ENCODE results near the gene ASMTL. TPM values are rescaled to one million over a fixed set of nuclear protein-coding genes. Genes with fewer than 3 reads are reported as not detected.

ASMTL gene
- total RNA-seq, 1 experiment from 2014 or later: 42.7 TPM

- no TSS peak for BruUV-seq (replicated peaks)
- H3K4me3 ChIP-seq: peak overlapping the region; percentile 100
- no peaks in the 10 kb centered on the region for H3K27me3 ChIP-seq (ENCODE audit: insufficient read depth, low read depth)
- H3K36me3 ChIP-seq (ENCODE audit: low read depth): peaks cover 33% of the 10 kb centered on the region
- CTCF ChIA-PET: no interaction called here
- H4K20me1 ChIP-seq (ENCODE audit: insufficient read depth): peaks cover 43% of the 10 kb centered on the region
- H3F3A ChIP-seq (ENCODE audit: insufficient read depth, low read depth): peaks cover 41% of the 10 kb centered on the region
- peak overlapping the region; percentile 87 for H3K27ac ChIP-seq
- H3K4me2 ChIP-seq: peak overlapping the region; percentile 98
- peaks cover 72% of the 10 kb centered on the region for H3K79me2 ChIP-seq (ENCODE audit: low read depth)
- intact Hi-C loops (cut with micrococcal nuclease; ENCODE audit: unreplicated experiment): loop anchor here (5.0 kb wide), 1 partner anchor 145 kb away; no protein-coding TSS in a partner anchor
- TF ChIP-seq EZH2 (IDR thresholded peaks at IDR 0.05; ENCODE audit: low read depth): no peak
- TF ChIP-seq CTCF (conservative IDR thresholded peaks at IDR 0.05): no peak
- peak overlapping the region; percentile 77 for H2AFZ ChIP-seq
- H3K9me2 ChIP-seq (ENCODE audit: insufficient read depth): no peaks in the 10 kb centered on the region
- peaks cover 9% of the 10 kb centered on the region for H3K4me1 ChIP-seq (replicated peaks; ENCODE audit: insufficient read depth)
- DNase-seq: peak in 1 of 2 experiments; percentile 61
- POLR2A ChIA-PET (ENCODE audit: unreplicated experiment): no interaction called here
- H3K9me3 ChIP-seq (ENCODE audit: insufficient read depth, low read depth): no peaks in the 10 kb centered on the region
Observed at GRCh38 chrX:1392376-1393068, 60.2 kb downstream of the ASMTL start.

- peaks cover 9% of the 10 kb centered on the region for H3K4me1 ChIP-seq (replicated peaks; ENCODE audit: insufficient read depth)
- CTCF ChIA-PET: no interaction called here
- peak within 1 kb of the TSS; percentile 99 for H3K4me2 ChIP-seq
- H3K27me3 ChIP-seq (ENCODE audit: insufficient read depth, low read depth): no peaks in the 10 kb centered on the region
- DNase-seq: peak; percentile 89 to 97
- peaks cover 50% of the 10 kb centered on the region for H4K20me1 ChIP-seq (ENCODE audit: insufficient read depth)
- H3K27ac ChIP-seq: peak within 1 kb of the TSS; percentile 93
- BruUV-seq (replicated peaks): TSS peak; percentile 46
- H3K9me2 ChIP-seq (ENCODE audit: insufficient read depth): no peaks in the 10 kb centered on the region
- H3K79me2 ChIP-seq (ENCODE audit: low read depth): peaks cover 79% of the 10 kb centered on the region
- intact Hi-C loops (cut with micrococcal nuclease; ENCODE audit: unreplicated experiment): loop anchor here (5.0 kb wide), 1 partner anchor 145 kb away; no protein-coding TSS in a partner anchor
- H3K4me3 ChIP-seq: peak within 1 kb of the TSS; percentile 100
- peaks cover 40% of the 10 kb centered on the region for H3K36me3 ChIP-seq (ENCODE audit: low read depth)
- no peaks in the 10 kb centered on the region for H3K9me3 ChIP-seq (ENCODE audit: insufficient read depth, low read depth)
- peaks cover 47% of the 10 kb centered on the region for H3F3A ChIP-seq (ENCODE audit: insufficient read depth, low read depth)
- POLR2A ChIA-PET (ENCODE audit: unreplicated experiment): no interaction called here
- H2AFZ ChIP-seq: peak within 1 kb of the TSS; percentile 80
- TF ChIP-seq CTCF (conservative IDR thresholded peaks at IDR 0.05) (peak; percentile 48; the same call in 1 of the 2 replicates), EZH2 (IDR thresholded peaks at IDR 0.05; ENCODE audit: low read depth) (no peak)
Observed at GRCh38 chrX:1391707-1392375, 60.9 kb downstream of the ASMTL start, which contains the start of gene SLC25A6. SLC25A6 (minus strand) TSS chrX:1392113; CDS start chrX:1392009, 104 bp downstream.

GRCh38 chrX:1391370-1391706 lies 61.4 kb downstream of the ASMTL start:
- H3K36me3 ChIP-seq (ENCODE audit: low read depth): peaks cover 45% of the 10 kb centered on the region
- H3K9me3 ChIP-seq (ENCODE audit: insufficient read depth, low read depth): no peaks in the 10 kb centered on the region
- peaks cover 55% of the 10 kb centered on the region for H4K20me1 ChIP-seq (ENCODE audit: insufficient read depth)
- peak overlapping the region; percentile 99 for H3K4me2 ChIP-seq
- BruUV-seq (replicated peaks): no TSS peak
- H3K27me3 ChIP-seq (ENCODE audit: insufficient read depth, low read depth): no peaks in the 10 kb centered on the region
- no peak for TF ChIP-seq EZH2 (IDR thresholded peaks at IDR 0.05; ENCODE audit: low read depth)
- TF ChIP-seq CTCF (conservative IDR thresholded peaks at IDR 0.05): no peak
- intact Hi-C loops (cut with micrococcal nuclease; ENCODE audit: unreplicated experiment): loop anchor here (5.0 kb wide), 1 partner anchor 144 kb away; no protein-coding TSS in a partner anchor
- peaks cover 80% of the 10 kb centered on the region for H3K79me2 ChIP-seq (ENCODE audit: low read depth)
- ChIA-PET CTCF (no interaction called here), POLR2A (ENCODE audit: unreplicated experiment) (no interaction called here)
- H3K4me1 ChIP-seq (replicated peaks; ENCODE audit: insufficient read depth): peaks cover 9% of the 10 kb centered on the region
- H3K27ac ChIP-seq: peak overlapping the region; percentile 93
- H3F3A ChIP-seq (ENCODE audit: insufficient read depth, low read depth): peaks cover 52% of the 10 kb centered on the region
- no peaks in the 10 kb centered on the region for H3K9me2 ChIP-seq (ENCODE audit: insufficient read depth)
- DNase-seq: peak; percentile 59 to 86
- H3K4me3 ChIP-seq: peak overlapping the region; percentile 100
- H2AFZ ChIP-seq: no peak overlapping the region

Measured in PC-9 (cell line).